NCI-H2081 treated with DMSO at 0.1 percent for 48 hours (cell line): ENCODE data around the gene SORBS2.

Source experiments
- DNase-seq: peaks from one replicate; lab custom pipeline; 2025; lab: John Stamatoyannopoulos, UW

Gene SORBS2

GRCh38 chr4:185834778-185835177 lies 22.8 kb upstream of the SORBS2 start:
- DNase-seq = no peak

GRCh38 chr4:185834088-185834487 lies 22.1 kb upstream of the SORBS2 start:
- DNase-seq = no peak

GRCh38 chr4:185833055-185833598 lies 21.1 kb upstream of the SORBS2 start:
- no peak for DNase-seq

- no peak for DNase-seq
Measured at GRCh38 chr4:185831125-185831815, 19.3 kb upstream of the SORBS2 start.

- DNase-seq = no peak
Measured at GRCh38 chr4:185830263-185830994, 18.4 kb upstream of the SORBS2 start.

- DNase-seq = no peak
Measured at GRCh38 chr4:185826381-185826780, 14.4 kb upstream of the SORBS2 start.

- DNase-seq = no peak
Measured at GRCh38 chr4:185825737-185826136, 13.7 kb upstream of the SORBS2 start.

- DNase-seq = no peak
Measured at GRCh38 chr4:185822791-185823190, 10.8 kb upstream of the SORBS2 start.

GRCh38 chr4:185821029-185821419 lies 9.0 kb upstream of the SORBS2 start:
- DNase-seq = no peak

GRCh38 chr4:185820146-185821028 lies 8.4 kb upstream of the SORBS2 start:
- no peak for DNase-seq

GRCh38 chr4:185819144-185819543 lies 7.2 kb upstream of the SORBS2 start:
- DNase-seq = no peak

GRCh38 chr4:185817403-185817818 lies 5.4 kb upstream of the SORBS2 start:
- DNase-seq = no peak

GRCh38 chr4:185813133-185813532 lies 1.1 kb upstream of the SORBS2 start:
- no peak for DNase-seq

- DNase-seq = no peak
Measured at GRCh38 chr4:185810746-185811508, 1.1 kb downstream of the SORBS2 start.

- DNase-seq = no peak
Measured at GRCh38 chr4:185809533-185810071, 2.4 kb downstream of the SORBS2 start.

GRCh38 chr4:185809121-185809520 lies 2.9 kb downstream of the SORBS2 start:
- DNase-seq = no peak

- no peak for DNase-seq
Measured at GRCh38 chr4:185805979-185806378, 6.0 kb downstream of the SORBS2 start.

GRCh38 chr4:185805262-185805802 lies 6.7 kb downstream of the SORBS2 start:
- no peak for DNase-seq

GRCh38 chr4:185803022-185803421 lies 9.0 kb downstream of the SORBS2 start:
- DNase-seq = no peak

GRCh38 chr4:185801471-185801870 lies 10.5 kb downstream of the SORBS2 start:
- no peak for DNase-seq
